Activated CD4-positive, alpha-beta T cell treated with anti-CD3 and anti-CD28 coated beads, Interleukin-2, Interleukin-6, amounts not matched to agents 100 ng/mL and 50 ng/mL, durations not matched to agents 16 hours and 8 hours (primary cell): ENCODE results near the gene POR.
"Not testable (repeated sequence)": the region's sequence is repeated elsewhere in the genome, so short reads cannot be mapped to it uniquely, and the experiment has no call there.

Experiments used
- DNase-seq: peaks from one replicate; pipeline ENCODE4 v3.0.0-alpha.2; 2020

The POR gene

GRCh38 chr7:75887669-75888369 lies 27.1 kb upstream of the POR start:
- no peak for DNase-seq

- DNase-seq: no peak
Observed at GRCh38 chr7:75888464-75889222, 26.3 kb upstream of the POR start.

- DNase-seq: no peak
Observed at GRCh38 chr7:75889223-75889825, 25.6 kb upstream of the POR start.

- DNase-seq: no peak
Observed at GRCh38 chr7:75889826-75890225, 25.1 kb upstream of the POR start.

- not testable (repeated sequence) for DNase-seq
Observed at GRCh38 chr7:75891237-75891636, 23.7 kb upstream of the POR start.

GRCh38 chr7:75891815-75892411 lies 23.0 kb upstream of the POR start:
- DNase-seq: no peak

GRCh38 chr7:75892634-75893272 lies 22.2 kb upstream of the POR start:
- DNase-seq: no peak

- no peak for DNase-seq
Observed at GRCh38 chr7:75896803-75897327, 18.1 kb upstream of the POR start.

GRCh38 chr7:75900617-75901315 lies 14.2 kb upstream of the POR start:
- DNase-seq: no peak

- peak; percentile 21 for DNase-seq
Observed at GRCh38 chr7:75905785-75906604, 9.0 kb upstream of the POR start.

GRCh38 chr7:75906991-75907667 lies 7.8 kb upstream of the POR start:
- DNase-seq: no peak

- not testable (repeated sequence) for DNase-seq
Observed at GRCh38 chr7:75907668-75908039, 7.3 kb upstream of the POR start.

- DNase-seq: no peak
Observed at GRCh38 chr7:75909521-75910132, 5.3 kb upstream of the POR start.

- not testable (repeated sequence) for DNase-seq
Observed at GRCh38 chr7:75911186-75911585, 3.8 kb upstream of the POR start.

GRCh38 chr7:75913437-75913836 lies 1.5 kb upstream of the POR start:
- no peak for DNase-seq

GRCh38 chr7:75914169-75914654 lies 743 bp upstream of the POR start:
- DNase-seq: no peak

- DNase-seq: peak; percentile 27
Observed at GRCh38 chr7:75915416-75916156, 631 bp downstream of the POR start.

GRCh38 chr7:75916259-75916658 lies 1.3 kb downstream of the POR start:
- no peak for DNase-seq
